Mucosa of stomach (tissue), 1 donor: ENCODE measurements around the gene TNN.

Experiments
- H3K27me3 ChIP-seq: one replicate; pipeline ENCODE4 v1.7.0; 2013; ENCODE audit warnings: mild to moderate bottlenecking, low read length; ENCODE audit not compliant: control insufficient read depth, insufficient read depth
- H3K36me3 ChIP-seq: one replicate; pipeline ENCODE4 v1.7.0; 2013; ENCODE audit warnings: low read length; ENCODE audit not compliant: control insufficient read depth, insufficient read depth
- H3K4me1 ChIP-seq: one replicate; pipeline ENCODE4 v1.7.0; 2013; ENCODE audit warnings: mild to moderate bottlenecking, low read length; ENCODE audit not compliant: control insufficient read depth, insufficient read depth
- H3K4me3 ChIP-seq: one replicate; pipeline ENCODE4 v1.7.0; 2013; ENCODE audit warnings: low read length
- H3K9ac ChIP-seq: one replicate; pipeline ENCODE4 v1.7.0; 2013; ENCODE audit warnings: mild to moderate bottlenecking, low read length, moderate library complexity
- H3K9me3 ChIP-seq: one replicate; pipeline ENCODE4 v1.7.0; 2013; ENCODE audit warnings: mild to moderate bottlenecking, low read length, moderate library complexity; ENCODE audit not compliant: control insufficient read depth
- donor health status: Pancreatic carcinoma.

TNN gene

GRCh38 chr1:175133673-175134435 lies 66.2 kb downstream of the TNN start:
- H3K4me1 ChIP-seq: peaks cover 4% of the 10 kb centered on the region
- no peak overlapping the region for H3K4me3 ChIP-seq
- H3K9me3 ChIP-seq: no peaks in the 10 kb centered on the region
- no peak overlapping the region for H3K9ac ChIP-seq
- H3K27me3 ChIP-seq: no peaks in the 10 kb centered on the region
- H3K36me3 ChIP-seq: no peaks in the 10 kb centered on the region

- Histone ChIP-seq H3K9ac (no peak overlapping the region), H3K4me3 (no peak overlapping the region), H3K4me1 (peaks cover 4% of the 10 kb centered on the region), H3K27me3 (no peaks in the 10 kb centered on the region), H3K36me3 (no peaks in the 10 kb centered on the region), H3K9me3 (no peaks in the 10 kb centered on the region)
These were observed 66.9 kb downstream of the TNN start for GRCh38 chr1:175134500-175134899.

- H3K9me3 ChIP-seq: no peaks in the 10 kb centered on the region
- H3K27me3 ChIP-seq: no peaks in the 10 kb centered on the region
- H3K9ac ChIP-seq: no peak overlapping the region
- no peak overlapping the region for H3K4me3 ChIP-seq
- H3K36me3 ChIP-seq: no peaks in the 10 kb centered on the region
- peaks cover 4% of the 10 kb centered on the region for H3K4me1 ChIP-seq
These were observed 68.6 kb downstream of the TNN start for GRCh38 chr1:175136246-175136645.

GRCh38 chr1:175137369-175137768 lies 69.7 kb downstream of the TNN start:
- no peak overlapping the region for H3K4me3 ChIP-seq
- no peak overlapping the region for H3K9ac ChIP-seq
- H3K36me3 ChIP-seq: no peaks in the 10 kb centered on the region
- no peaks in the 10 kb centered on the region for H3K27me3 ChIP-seq
- H3K4me1 ChIP-seq: peaks cover 4% of the 10 kb centered on the region
- H3K9me3 ChIP-seq: no peaks in the 10 kb centered on the region

- Histone ChIP-seq H3K36me3 (no peaks in the 10 kb centered on the region), H3K9me3 (no peaks in the 10 kb centered on the region), H3K4me1 (no peaks in the 10 kb centered on the region), H3K9ac (no peak overlapping the region), H3K4me3 (no peak overlapping the region), H3K27me3 (no peaks in the 10 kb centered on the region)
These were observed 70.9 kb downstream of the TNN start for GRCh38 chr1:175138579-175138978.

GRCh38 chr1:175145899-175146528 lies 78.4 kb downstream of the TNN start:
- peaks cover 9% of the 10 kb centered on the region for H3K4me1 ChIP-seq
- H3K9me3 ChIP-seq: no peaks in the 10 kb centered on the region
- no peak overlapping the region for H3K9ac ChIP-seq
- H3K36me3 ChIP-seq: no peaks in the 10 kb centered on the region
- H3K4me3 ChIP-seq: no peak overlapping the region
- peaks cover 3% of the 10 kb centered on the region for H3K27me3 ChIP-seq

GRCh38 chr1:175146529-175147213 lies 79.0 kb downstream of the TNN start:
- no peak overlapping the region for H3K9ac ChIP-seq
- no peak overlapping the region for H3K4me3 ChIP-seq
- H3K9me3 ChIP-seq: no peaks in the 10 kb centered on the region
- H3K27me3 ChIP-seq: peaks cover 9% of the 10 kb centered on the region
- H3K36me3 ChIP-seq: no peaks in the 10 kb centered on the region
- H3K4me1 ChIP-seq: peaks cover 9% of the 10 kb centered on the region

- Histone ChIP-seq H3K27me3 (peaks cover 10% of the 10 kb centered on the region), H3K9ac (no peak overlapping the region), H3K36me3 (no peaks in the 10 kb centered on the region)
These were observed 79.9 kb downstream of the TNN start for GRCh38 chr1:175147569-175147968.

GRCh38 chr1:175148068-175148467 lies 80.4 kb downstream of the TNN start:
- Histone ChIP-seq H3K27me3 (peaks cover 10% of the 10 kb centered on the region), H3K36me3 (no peaks in the 10 kb centered on the region)

More at GRCh38 chr1:175147569-175147968, 79.9 kb downstream of the TNN start:
- Histone ChIP-seq H3K4me3 (no peak overlapping the region), H3K4me1 (peaks cover 16% of the 10 kb centered on the region), H3K9me3 (no peaks in the 10 kb centered on the region)

GRCh38 chr1:175150596-175151319 lies 83.1 kb downstream of the TNN start:
- peaks cover 16% of the 10 kb centered on the region for H3K4me1 ChIP-seq

More at GRCh38 chr1:175148068-175148467, 80.4 kb downstream of the TNN start:
- Histone ChIP-seq H3K9ac (no peak overlapping the region), H3K9me3 (no peaks in the 10 kb centered on the region), H3K4me3 (no peak overlapping the region), H3K4me1 (peaks cover 16% of the 10 kb centered on the region)

GRCh38 chr1:175152006-175152652 lies 84.5 kb downstream of the TNN start:
- H3K4me1 ChIP-seq: peaks cover 7% of the 10 kb centered on the region
- no peak overlapping the region for H3K9ac ChIP-seq
- H3K27me3 ChIP-seq: peaks cover 10% of the 10 kb centered on the region
- no peaks in the 10 kb centered on the region for H3K36me3 ChIP-seq
- no peak overlapping the region for H3K4me3 ChIP-seq
- no peaks in the 10 kb centered on the region for H3K9me3 ChIP-seq

More at GRCh38 chr1:175150596-175151319, 83.1 kb downstream of the TNN start:
- Histone ChIP-seq H3K4me3 (no peak overlapping the region), H3K9ac (no peak overlapping the region), H3K9me3 (no peaks in the 10 kb centered on the region), H3K36me3 (no peaks in the 10 kb centered on the region), H3K27me3 (peaks cover 10% of the 10 kb centered on the region)
